GM20000 (cell line): Measurements from ENCODE around the gene EMID1.

Source experiments
- DNase-seq: peaks from one replicate; pipeline ENCODE4 v3.0.0; 2012; ENCODE audit warnings: low spot score
- TF ChIP-seq, protein P1 (sequence below): IDR thresholded peaks from 2 replicates; pipeline ENCODE4 v1.5.1; 2012; ENCODE audit warnings: mild to moderate bottlenecking, control low read depth; ENCODE audit errors: extremely low read depth, missing control alignments

EMID1 gene

DNA sequence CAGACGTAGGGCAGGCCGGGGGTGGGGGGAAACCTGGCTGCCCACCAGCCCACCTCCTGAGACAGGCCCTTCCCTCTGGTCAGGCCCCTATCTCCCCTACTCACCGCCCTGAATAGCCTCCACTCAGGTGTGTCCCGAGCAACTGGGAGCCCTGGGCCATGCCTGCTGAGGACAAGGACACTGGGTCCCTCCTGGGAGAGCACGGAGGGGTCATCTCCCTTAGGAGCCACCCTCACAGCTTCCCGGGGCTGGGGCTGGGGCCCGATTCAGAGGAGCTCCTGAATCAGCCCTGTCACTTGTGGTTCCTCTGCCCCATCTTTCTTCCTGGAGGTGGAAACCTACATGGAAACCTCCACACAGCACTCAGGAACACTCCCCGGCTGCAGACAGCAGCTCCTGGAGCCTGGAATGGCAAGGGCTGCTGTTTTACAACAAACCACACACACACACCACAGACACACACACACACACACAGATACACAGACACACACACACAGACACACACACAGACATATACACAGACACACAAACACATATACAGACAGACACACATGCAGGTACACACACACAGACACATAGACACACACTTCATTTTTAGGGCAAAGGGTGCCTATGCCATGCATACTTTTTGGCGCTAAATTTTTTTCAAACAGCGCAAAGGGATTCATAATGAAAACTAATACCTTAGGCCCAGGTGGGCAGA is 9.6 kb upstream of the EMID1 start:
- TF ChIP-seq, protein P1, sequence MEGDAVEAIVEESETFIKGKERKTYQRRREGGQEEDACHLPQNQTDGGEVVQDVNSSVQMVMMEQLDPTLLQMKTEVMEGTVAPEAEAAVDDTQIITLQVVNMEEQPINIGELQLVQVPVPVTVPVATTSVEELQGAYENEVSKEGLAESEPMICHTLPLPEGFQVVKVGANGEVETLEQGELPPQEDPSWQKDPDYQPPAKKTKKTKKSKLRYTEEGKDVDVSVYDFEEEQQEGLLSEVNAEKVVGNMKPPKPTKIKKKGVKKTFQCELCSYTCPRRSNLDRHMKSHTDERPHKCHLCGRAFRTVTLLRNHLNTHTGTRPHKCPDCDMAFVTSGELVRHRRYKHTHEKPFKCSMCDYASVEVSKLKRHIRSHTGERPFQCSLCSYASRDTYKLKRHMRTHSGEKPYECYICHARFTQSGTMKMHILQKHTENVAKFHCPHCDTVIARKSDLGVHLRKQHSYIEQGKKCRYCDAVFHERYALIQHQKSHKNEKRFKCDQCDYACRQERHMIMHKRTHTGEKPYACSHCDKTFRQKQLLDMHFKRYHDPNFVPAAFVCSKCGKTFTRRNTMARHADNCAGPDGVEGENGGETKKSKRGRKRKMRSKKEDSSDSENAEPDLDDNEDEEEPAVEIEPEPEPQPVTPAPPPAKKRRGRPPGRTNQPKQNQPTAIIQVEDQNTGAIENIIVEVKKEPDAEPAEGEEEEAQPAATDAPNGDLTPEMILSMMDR, result no peak
- peak; percentile 5 for DNase-seq

DNA sequence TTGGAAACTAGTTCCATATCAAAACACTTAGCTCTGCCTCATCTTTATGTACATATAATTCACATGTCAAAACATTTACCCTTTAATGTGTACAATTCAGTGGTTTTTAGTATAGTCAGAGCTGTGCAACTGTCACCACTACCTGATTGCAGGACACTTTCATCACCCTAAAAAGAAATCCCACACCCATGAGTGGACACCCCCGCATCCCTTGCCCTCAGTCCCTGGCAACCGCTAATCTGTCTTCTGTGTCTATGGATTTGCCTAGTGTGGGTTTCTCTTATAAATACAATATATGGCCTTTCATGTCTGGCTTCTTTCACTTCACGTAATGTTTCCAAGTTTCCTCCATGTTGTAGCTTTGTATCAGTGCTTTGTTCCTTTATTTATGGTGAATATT is 8.6 kb upstream of the EMID1 start:
- TF ChIP-seq, protein P1, result no peak
- DNase-seq, result no peak

DNA sequence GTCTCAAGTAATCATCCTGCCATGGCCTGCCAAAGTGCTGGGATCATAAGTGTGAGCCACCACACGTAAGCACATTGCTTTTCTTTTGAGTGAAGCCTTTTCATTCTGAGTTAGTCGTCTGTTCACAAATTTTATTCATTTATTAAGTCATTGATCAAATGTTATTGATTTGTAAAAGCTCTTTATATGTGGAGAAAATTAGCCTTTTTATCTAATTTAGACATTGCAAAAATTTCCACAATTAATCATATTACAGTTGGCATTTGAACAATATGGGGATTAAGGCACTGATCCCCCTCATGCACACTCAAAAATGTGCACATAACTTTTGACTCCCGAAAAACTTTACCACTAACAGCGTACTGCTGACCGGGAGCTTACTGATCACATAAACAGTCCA is 7.5 kb upstream of the EMID1 start:
- DNase-seq, result no peak
- TF ChIP-seq, protein P1, result no peak

DNA sequence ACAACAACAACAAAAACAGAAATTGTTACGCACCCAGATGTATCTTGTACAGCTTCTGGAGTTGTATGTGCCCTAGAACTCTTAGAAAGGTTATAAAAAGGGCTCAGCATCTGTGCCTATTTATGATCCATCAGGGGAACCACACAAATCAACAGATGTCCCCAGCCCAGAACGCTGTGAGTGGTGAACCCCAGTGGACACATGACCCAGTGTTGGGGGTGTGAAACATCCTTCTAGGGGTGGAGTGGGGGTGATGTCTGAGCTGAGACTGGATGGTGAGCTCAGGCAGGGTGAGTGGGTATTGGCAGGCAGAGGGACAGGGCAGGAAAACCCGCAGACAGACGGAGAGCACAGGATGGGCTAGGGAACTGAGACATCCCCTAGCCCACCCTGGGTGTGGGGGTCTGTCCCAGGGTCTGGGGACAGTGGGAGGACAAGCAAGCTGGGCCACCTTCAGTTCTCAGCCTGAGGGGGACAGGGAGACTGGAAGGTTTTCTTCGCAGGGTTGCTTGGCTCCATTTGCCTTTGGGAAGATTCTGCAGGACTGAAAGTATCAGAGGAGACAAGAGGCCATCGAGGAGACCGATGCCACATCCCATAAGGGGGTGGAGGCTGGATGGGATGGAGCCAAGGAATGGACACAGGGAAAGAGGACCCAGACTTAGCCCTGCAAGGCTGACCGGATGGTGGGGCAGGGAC is 5.8 kb upstream of the EMID1 start:
- peak; percentile 9 for DNase-seq
- TF ChIP-seq, protein P1, result no peak

DNA sequence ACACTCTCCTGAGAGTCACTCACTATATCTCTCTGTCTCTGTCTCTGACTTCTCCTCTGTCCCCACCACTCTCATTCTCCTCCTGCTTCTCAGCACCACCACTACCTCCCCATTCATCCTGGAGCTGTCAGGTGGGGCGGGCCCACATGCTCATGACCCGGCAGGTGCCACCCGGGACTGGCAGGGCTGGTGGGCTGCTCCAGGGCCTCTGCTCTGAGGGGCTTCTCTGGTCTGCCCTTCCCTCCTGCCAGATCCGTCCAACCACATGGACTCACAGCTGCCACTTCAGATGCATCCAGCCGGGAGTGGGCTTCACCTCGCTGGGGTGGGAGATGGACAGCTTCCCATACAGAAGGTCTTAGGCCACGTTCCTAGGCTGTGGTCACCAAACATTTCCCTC is 4.8 kb upstream of the EMID1 start:
- DNase-seq, result peak; percentile 3
- TF ChIP-seq, protein P1, result no peak

DNA sequence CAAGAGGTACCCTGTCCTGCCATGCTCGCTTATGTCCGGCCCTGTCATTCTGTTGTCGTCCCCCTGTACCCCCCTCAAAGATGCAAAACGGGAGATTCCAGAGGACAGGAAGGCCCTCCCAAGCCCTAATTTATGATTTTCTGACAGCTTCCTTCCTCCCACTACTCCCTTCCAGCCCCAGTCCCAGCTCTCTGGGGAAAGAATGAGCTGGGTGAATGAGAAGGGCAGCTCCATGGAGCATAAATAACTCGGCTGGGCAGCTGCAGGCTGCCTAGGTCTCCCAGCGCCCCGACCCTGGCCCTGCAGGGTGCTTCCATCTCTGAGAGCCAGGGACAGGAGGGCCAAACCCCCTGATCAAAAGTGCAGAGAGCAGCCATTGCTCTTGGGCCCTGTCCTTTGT is 3.9 kb upstream of the EMID1 start:
- TF ChIP-seq, protein P1, result no peak
- no peak for DNase-seq
